GM19395 (cell line): ENCODE data around the gene STAT3.
A peak's percentile ranks its signal among the peaks of the same experiment; 100 is the strongest.

Experiments
- ATAC-seq: cut with Tn5 transposase; IDR thresholded peaks from one replicate; pipeline ENCODE4 v1.9.1; 2021; ENCODE audit warnings: mild to moderate bottlenecking, moderate library complexity; ENCODE audit not compliant: unreplicated experiment

STAT3 gene

DNA sequence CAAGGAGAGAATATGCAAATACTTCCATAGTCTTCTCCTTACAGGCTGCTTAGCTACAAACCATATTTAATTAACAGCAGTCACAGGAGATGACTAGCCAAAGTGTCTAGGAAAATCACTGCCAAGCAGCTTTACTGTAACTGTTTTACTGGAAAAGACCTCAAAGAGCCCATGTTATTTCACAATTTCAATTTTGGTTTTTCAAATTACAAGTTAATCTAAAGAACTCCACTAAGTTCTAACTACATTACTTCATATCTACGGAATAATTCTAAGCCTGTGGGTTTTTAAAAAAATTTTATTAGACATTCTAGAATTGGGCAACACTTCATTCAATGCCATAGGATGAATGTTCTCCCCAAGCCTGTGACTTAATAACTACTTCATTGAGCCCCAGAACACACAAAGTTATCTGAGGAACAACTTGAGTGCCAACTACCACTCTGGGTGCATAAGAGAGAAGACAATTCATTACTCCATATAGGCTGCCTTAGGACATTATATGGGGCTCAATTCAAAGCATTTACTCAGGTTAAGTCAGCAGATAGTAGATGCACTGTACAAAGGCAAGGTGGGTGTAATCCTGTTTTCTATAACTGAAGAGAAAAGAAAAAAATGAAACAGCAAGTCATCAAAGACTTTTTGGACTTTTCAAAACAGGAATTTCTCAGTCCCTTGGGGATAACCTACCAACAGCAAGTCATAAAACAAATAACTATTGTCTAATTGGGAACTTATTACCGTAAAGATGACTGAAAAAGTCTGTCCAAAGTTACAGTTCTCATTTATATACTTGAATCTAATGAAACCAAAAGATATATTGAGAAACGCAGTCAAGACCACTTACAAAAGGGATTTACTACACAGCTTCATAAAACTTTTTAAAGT, 33.0 kb downstream of the STAT3 start:
- no peak for ATAC-seq

DNA sequence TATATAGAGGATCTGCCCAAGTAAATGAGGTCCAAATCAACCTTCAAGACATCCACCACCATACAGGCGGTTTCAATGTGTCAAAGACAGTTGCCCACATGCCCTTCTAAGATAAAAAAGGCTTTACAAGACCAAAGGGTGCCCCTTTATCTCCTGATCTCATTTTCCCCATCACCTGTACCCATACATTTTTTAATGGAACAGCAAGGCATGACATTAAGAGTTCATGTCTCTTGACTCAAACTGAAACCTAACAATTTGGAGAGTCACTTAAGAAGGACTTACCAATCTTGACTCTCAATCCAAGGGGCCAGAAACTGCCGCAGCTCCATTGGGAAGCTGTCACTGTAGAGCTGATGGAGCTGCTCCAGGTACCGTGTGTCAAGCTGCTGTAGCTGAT, 40.1 kb downstream of the STAT3 start:
- no peak for ATAC-seq

DNA sequence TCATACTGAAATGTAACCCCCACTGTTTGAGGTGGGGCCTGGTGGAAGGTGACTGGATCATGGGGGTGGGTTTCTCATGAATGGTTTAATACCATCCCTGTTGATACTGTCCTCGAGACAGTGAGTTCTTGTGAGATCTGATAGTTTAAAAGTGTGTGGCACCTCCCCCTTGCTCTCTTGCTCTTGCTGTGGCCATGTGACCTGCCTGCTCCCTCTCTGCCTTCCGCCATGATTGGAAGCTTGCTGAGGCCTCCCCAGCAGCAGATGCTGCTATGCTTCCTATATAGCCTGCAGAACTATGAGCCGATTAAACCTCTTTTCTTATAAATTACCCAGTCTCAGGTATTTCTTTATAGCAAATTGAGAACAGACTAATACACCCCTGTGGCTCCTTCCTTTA, 40.6 kb downstream of the STAT3 start:
- no peak for ATAC-seq

DNA sequence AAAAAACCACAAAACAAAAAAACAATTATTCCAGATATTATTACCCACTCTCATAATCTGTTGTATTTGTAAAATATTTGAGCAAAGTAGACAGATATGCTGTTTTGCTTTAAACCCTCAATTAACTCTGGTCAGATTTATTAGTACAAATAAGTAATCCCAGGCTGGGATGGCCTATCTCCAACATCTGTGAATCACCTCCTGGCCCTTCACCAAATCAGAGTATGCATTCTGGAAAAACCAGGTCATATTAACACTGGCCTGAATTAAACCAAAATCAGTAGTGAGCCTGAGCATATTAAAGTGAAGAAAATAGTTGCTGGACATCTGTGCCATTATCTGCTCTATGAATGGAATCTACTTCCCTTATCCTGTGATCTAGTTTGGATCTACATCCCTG, 41.0 kb downstream of the STAT3 start:
- no peak for ATAC-seq

DNA sequence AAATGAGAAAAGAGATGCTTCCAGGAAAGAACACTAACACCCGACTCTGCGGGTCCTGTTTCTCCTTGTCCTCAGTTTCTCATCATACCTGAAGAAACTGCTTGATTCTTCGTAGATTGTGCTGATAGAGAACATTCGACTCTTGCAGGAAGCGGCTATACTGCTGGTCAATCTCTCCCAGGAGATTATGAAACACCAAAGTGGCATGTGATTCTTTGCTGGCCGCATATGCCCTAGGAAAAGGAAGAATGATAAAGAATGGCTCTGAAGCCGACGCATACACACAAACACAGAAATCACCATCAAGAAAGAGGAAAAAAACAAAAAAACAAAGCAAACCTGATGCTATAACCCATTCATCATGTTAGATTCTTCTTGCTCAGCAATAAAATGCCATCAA, 41.8 kb downstream of the STAT3 start:
- no peak for ATAC-seq

DNA sequence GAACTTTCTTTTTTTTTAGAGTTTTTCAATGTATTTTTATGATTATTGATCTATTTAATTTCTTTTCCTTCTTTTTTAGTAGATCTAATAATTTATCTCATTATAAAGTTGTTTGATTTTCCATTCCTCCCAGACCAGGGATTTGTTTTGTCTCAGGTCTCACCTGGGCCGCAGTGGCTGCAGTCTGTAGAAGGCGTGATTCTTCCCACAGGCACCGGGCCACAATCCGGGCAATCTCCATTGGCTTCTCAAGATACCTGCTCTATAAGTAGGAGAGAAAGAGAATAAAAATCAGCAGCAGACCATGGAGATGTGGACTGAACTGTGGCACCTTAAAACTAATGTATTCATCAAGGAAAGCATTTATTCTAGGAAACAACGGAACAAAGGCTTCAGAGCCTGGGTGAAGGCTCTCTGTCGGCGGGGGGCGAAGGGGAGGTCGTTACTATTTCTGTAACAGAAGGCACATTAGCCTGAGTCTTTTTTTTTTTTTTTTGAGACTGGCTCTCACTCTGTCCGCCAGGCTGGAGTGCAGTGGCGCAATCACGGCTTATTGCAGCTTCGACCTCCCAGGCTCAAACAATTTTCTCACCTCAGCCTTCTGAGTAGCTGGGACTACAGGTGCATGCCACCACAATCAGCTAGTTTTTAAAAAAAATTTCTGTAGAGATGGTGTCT, 42.7 kb downstream of the STAT3 start:
- ATAC-seq: no peak

DNA sequence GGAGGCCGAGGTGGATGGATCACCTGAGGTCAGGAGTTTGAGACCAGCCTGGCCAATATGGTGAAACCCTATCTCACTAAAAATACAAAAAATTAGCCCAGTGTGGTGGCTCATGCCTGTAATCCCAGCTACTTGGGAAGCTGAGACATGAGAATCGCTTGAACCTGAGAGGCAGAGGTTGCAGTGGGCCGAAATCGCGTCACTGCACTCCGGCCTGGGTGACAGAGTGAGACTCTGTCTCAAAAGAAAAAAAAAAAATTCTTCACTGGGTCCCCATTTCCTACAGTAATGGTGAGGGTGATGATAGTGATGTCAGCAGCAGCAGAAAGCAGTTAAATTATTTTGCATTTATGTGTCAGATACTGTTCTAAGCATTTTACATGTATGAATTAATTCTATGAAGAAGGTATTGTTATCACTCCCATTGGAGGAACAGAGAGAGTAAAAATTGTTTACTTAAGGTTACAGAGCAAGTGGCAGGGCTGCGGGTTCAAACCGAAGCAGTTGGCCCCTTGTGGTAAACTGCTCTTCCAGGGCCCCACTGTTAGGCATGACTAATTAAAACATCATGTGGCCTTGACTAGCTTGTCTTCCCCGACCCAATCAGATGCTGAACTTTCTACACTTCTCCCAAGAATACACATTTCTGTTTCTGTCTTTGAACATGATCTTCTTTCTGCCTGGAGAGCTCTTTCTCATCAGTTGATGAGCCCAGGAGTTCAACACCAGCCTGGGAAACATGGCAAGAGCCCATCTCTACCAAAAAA, 45.8 kb downstream of the STAT3 start:
- ATAC-seq: no peak

DNA sequence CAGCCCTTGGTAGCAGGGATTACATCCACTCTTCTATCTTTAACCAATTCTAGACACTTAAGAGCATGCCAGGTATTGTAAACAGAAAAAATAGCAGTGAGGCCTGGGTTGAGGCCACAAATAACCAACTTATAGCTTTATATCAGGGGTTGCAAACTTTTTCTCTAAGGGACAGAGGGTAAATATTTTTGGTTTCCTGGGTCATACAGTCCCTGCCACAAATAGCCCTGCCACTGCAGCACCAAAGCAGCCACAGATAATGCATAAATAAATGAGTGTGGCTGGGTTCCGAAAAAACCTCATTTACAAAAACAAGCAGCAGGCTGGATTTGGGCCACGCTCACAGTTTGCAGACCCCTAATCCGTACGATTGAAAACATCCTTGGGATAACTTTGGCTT, 46.7 kb downstream of the STAT3 start:
- ATAC-seq: no peak

DNA sequence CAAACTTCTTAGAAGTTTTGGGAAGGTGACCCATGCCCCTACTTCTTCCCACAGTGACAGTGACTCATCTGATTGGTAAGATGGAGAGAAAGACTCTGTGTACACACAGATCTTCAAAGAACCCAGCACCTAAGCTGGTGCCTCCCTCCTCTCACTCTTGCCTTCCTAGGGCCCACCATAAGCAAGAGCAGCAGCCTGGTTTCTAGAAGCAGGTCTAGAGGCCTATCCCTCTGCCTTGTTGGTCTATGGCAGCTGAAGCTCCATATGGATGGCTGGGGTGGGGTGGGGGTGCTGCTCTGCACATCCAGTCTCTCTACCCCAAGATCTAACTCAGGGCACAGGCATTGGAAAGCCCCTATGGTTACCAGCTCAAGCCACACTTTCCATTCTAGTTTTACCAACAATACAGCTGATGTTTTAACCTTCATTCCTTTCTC, 47.5 kb downstream of the STAT3 start:
- ATAC-seq: no peak

DNA sequence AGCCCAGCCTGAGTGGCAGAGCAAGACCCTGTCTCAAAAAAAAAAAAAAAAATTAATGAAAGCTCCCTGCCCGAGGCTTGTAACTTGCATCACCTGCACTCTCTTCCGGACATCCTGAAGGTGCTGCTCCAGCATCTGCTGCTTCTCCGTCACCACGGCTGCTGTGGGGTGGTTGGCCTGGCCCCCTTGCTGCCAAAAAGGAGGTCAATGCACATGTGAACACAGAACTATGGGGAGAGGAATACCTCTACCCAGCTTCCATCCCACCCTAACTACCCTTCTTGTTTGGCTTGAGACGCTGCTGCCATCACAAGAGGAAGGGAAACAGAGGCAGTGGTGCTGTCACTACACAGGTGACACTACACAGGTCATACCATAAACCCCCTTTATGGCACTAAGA, 49.0 kb downstream of the STAT3 start:
- no peak for ATAC-seq

DNA sequence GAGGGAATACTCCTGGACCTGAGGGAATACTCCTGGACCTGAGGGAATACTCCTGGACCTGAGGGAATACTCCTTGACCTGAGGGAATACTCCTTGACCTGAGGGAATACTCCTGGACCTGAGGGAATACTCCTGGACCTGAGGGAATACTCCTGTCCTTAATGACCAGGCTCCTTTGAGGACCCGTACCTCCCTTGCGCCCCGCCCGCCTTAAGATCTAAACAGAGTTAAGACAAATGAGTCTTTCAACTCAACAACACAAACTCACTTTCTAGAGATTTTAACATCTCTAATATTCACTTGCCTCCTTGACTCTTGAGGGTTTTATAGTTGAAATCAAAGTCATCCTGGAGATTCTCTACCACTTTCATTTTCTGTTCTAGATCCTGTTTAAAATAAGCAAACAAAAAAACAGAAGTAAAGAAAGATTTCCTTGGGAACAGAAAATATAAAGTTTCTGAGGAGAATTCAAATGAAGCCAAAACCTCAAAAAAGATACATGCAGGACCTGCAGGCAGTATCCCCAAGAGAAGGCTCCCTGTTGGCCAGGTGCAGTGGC, 49.7 kb downstream of the STAT3 start:
- ATAC-seq: no peak

DNA sequence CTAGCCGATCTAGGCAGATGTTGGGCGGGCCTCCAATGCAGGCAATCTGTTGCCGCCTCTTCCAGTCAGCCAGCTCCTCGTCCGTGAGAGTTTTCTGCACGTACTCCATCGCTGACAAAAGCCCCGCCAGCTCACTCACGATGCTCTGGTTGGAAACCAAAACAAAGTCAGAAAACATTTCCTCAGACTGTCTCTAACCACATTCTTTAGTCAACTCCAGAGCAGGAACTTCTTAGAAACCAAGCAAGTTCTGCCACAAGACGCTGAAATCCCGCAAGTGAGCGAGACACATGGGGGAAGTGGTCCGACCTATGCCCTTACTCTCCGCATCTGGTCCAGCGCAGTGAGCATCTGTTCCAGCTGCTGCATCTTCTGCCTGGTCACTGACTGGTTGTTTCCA, 50.8 kb downstream of the STAT3 start:
- peak; percentile 64 for ATAC-seq

DNA sequence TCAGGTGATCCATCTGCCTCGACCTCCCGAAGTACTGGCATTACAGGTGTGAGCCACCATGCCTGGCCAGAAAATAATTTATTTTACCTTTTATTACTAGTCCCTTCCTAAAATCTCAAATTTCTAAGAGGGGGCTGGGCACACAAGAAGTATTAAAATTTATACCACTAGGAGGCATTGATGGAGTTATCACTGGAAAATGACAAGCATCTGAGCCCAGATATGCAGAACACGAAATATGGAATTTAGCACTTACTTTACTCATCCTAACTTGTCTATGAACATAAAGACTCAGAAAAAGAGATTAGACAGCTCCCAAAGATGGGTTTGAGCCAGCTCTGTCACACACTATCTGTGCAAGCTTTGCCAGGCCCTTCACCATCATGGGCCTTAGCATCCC, 53.6 kb downstream of the STAT3 start:
- ATAC-seq: no peak

DNA sequence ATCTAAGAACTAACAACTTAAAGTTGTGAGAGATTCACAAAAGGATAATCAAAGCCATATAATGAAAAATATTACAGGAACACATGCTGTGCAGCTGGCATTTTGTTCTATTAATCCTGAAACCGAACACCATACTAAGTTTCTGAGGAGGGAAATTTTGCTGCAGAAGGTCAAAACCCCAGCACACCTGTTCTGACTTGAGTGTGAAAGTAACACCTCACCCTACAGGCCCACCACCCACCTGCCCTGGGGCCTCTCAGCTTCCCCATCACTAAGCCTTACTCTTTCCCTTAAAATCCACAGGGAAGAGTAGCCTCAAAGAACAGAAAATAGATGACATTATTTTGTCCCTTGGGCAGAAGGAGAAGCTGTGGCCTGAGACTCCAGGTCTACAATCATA, 55.2 kb downstream of the STAT3 start:
- ATAC-seq: no peak

DNA sequence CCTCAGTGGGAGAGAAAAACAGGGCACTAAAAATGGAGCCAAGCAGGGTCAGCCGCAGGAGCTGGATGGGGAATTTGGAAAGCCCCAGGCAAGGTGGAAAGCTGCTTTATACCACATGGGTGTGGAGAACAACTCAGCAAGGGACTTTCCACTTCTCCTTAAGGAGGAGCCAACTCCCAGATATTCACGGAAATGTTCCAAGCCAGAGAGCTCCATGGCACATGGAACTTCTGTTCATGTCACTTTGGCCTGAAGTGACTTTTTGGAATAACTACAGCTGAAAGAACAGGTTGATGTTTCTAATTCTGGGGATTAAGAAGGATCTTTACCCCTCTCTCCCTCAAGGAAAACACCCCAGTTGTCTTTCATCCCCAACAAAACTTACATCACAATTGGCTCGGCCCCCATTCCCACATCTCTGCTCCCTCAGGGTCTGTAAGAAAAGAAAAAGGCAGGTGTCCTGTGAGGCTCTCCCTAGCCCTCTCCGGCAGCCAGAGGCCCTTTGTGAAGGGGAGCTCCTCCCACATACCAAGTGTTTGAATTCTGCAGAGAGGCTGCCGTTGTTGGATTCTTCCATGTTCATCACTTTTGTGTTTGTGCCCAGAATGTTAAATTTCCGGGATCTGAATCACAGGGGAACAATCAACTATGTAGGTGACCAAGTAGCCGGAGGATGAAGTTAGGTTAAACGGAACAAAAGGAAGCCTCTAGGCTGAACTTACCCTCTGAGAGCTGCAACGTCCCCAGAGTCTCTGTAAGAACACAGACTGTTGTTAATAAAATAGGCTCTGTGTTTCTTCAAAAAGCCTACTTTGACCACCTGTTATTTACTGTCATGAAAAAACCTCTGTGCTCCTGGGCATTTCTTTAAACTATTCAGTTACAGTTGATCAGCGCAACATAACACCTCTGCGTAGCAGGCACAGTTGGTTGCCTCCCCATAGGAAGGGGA, 58.9 kb downstream of the STAT3 start:
- ATAC-seq: no peak

DNA sequence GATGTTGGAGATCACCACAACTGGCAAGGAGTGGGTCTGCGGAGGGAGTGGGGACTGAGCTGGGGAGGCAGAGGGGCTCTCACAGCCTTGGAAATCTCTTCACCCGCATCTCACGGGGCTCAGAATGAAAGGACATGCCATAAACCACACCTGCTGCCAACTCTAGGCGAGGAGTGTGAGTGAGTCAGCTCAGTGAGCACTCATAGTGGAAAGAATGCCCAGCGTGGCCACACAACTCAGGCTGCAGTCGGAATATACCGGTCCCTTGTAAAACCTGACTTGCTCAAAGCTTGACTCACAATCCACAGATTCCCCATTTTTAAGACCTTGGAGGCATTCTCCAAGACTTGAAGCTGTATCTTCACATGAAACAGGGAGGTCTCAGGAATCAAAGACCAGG, 63.2 kb downstream of the STAT3 start:
- no peak for ATAC-seq

DNA sequence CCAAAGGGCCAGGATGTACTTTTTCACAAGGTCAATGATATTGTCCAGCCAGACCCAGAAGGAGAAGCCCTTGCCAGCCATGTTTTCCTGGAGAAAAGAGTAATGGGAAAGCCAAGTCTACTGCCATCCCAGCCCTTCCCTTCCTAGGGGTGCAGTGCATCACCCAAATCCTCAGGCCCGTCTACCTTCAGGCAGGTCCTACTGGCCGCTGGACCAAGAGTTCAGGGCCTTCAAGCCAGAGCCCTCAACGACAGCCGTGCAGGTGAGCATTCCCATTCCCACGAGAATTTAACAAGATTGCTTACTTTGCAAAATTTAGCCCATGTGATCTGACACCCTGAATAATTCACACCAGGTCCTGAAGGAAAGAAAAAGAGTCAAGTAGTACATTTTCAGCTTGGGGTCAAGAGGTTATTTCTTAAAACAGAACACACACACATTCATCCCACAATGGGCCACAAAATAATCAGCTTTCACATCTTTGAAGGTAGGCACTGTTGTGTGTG, 64.9 kb downstream of the STAT3 start:
- ATAC-seq: no peak

DNA sequence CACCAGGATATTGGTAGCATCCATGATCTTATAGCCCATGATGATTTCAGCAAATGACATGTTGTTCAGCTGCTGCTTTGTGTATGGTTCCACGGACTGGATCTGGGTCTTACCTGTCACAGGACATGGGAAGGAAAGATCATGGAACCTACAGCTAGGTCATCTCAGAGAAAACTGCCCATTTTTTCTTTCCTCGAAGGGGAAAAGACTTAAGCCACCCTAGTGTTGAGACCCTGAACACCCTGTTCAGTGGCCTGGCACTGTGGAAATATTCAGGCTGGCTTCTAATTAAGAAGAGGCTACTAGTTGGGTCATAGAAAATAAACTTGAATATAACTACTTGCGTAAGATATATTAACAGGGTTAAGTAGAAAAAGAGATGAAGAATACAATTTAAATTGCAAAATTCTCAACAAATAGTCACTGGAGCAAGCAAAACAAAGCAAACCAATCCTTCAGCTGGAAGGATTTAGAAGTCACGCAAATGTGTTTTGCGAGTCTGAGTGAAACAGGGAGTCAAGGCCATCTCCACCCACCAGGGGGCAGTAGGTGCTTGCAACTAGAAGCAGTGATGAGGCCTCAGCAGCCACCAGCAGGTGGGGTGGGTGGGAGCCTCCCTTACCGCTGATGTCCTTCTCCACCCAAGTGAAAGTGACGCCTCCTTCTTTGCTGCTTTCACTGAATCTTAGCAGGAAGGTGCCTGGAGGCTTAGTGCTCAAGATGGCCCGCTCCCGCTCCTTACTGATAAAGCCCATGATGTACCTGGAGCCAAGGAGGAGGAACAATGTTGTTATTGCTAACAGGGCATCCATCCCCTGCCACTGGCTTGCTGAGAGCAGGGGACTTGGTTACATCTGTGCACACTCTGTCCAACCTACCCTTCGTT, 65.6 kb downstream of the STAT3 start:
- ATAC-seq: peak; percentile 54

DNA sequence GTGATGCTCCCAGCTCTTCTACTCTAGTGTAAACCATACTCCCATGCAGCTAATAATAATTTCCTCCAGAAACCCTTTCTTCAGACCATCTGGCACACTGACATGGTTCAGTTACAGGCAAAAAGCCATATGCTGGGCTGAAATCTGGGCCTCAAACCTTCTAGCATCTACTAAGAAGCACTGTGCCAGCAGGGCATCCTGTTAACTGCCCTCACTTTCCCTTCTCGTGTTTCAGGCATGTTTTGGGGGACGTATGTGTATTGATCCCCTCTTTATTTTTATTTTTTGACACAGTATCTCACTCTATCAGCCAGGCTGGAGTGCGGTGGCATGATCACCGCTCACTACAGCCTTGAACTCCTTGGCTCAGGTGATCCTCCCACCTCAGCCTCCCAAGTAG, 66.7 kb downstream of the STAT3 start:
- ATAC-seq: no peak
